Dendritic cell treated with granulocyte-macrophage colony-stimulating factor and Interleukin-4, amounts not matched to agents 40 ng/mL and 50 ng/mL, for 4 days (primary cell): ENCODE data around the gene PECR.
"Not testable (repeated sequence)": the region's sequence is repeated elsewhere in the genome, so short reads cannot be mapped to it uniquely, and the experiment has no call there.

Experiments
- H3K27ac Mint-ChIP-seq: one replicate; pipeline ENCODE4 v1.8.0; 2022; ENCODE audit warnings: mild to moderate bottlenecking, mixed read lengths
- H3K27me3 Mint-ChIP-seq: one replicate; pipeline ENCODE4 v1.8.0; 2022; ENCODE audit warnings: mild to moderate bottlenecking, mixed read lengths
- H3K36me3 Mint-ChIP-seq: one replicate; pipeline ENCODE4 v1.8.0; 2022; ENCODE audit warnings: low read depth, mixed read lengths
- H3K4me1 Mint-ChIP-seq: one replicate; pipeline ENCODE4 v1.8.0; 2022; ENCODE audit warnings: low read depth, mixed read lengths
- H3K4me3 Mint-ChIP-seq: one replicate; pipeline ENCODE4 v1.8.0; 2022; ENCODE audit warnings: mild to moderate bottlenecking, moderate library complexity, mixed read lengths
- H3K9me3 Mint-ChIP-seq: one replicate; pipeline ENCODE4 v1.8.0; 2022; ENCODE audit warnings: mixed read lengths
- intact Hi-C: fragments of 100-400 bp; cut with micrococcal nuclease; formaldehyde crosslinking; loops from one replicate; pipeline ENCODE4 v1.15.0; 2022

Gene PECR

DNA sequence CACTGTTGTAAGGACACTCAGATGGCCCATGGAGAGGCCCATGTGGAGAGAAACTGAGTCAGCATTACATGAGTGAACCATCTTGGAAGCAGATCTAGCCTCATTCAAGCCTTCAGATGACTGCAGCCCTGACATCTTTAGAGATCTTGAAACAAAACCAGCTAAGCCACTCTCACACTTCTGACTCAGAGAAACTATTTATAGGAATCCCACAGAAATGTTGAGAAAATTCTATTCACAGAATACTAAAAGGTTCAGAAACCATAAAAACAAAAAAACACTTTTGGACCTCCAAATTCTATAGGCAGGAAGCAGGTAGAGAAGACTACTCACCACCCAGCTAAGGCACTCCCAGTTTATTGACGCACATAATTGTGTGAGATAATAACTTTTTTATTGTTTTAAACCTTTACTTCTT, 8.8 kb upstream of the PECR start:
- Mint-ChIP-seq H3K4me1 (peaks cover 6% of the 10 kb centered on the region), H3K36me3 (no peaks in the 10 kb centered on the region), H3K4me3 (no peak overlapping the region), H3K9me3 (no peaks in the 10 kb centered on the region), H3K27me3 (peaks cover 3% of the 10 kb centered on the region), H3K27ac (no peak overlapping the region)
- intact Hi-C loops, result no loop called here

DNA sequence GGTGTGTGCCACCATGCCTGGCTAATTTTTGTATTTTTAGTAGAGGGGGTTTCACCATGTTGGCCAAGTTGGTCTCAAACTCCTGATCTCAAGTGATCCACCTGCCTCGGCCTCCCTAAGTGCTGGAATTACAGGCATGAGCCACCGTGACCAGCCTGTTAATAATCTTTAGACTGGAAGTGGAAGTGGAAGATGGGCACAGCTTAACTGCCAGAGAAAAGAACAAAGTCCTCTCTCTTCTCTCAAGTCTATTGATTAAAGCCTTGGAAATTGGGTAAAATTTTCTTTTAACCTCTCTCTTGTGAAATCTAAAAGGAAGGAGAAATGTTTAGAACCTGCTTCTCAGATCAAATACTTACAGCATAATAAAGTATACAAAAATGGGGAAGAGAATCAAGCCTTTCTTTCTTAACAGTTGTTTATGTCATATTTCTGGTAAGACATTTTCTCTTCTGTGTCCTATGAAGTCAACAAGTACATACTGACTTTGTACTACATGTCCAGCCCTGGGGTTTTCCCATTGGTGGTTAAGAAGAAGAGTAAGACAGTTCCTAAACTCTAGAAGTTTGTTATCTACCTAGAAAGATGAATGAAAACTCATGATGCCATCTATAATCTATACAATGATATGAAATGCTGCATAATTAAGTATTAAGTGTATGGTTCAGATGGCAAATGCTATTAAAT, 4.7 kb upstream of the PECR start:
- H3K4me3 Mint-ChIP-seq, result no peak overlapping the region
- intact Hi-C loops, result no loop called here
- peaks cover 7% of the 10 kb centered on the region for H3K36me3 Mint-ChIP-seq
- no peaks in the 10 kb centered on the region for H3K9me3 Mint-ChIP-seq
- H3K27ac Mint-ChIP-seq, result no peak overlapping the region
- H3K27me3 Mint-ChIP-seq, result peaks cover 8% of the 10 kb centered on the region
- peaks cover 30% of the 10 kb centered on the region for H3K4me1 Mint-ChIP-seq

DNA sequence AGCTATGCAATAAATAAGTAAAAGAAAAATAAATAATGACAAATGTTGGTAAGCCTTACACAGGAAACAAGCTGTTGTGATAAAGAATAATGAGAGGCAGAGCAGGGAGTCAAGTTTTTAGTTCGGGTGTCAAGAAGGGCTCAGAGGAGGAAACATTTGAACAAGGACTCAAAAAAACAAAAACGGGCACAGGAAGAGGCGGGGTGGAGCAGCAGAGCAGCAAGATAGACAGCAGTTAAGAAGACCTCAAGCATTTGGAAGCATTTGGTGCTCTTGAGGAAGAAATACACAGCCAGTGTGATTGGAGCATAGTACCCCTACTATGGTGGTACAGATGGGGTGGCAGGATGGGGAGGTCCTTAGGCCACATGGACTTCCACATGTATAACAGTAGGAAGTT, 2.9 kb upstream of the PECR start:
- H3K36me3 Mint-ChIP-seq, result peaks cover 9% of the 10 kb centered on the region
- H3K4me3 Mint-ChIP-seq, result no peak overlapping the region
- H3K4me1 Mint-ChIP-seq, result peaks cover 27% of the 10 kb centered on the region
- no peaks in the 10 kb centered on the region for H3K9me3 Mint-ChIP-seq
- intact Hi-C loops, result no loop called here
- H3K27ac Mint-ChIP-seq, result peak overlapping the region; percentile 17
- H3K27me3 Mint-ChIP-seq, result peaks cover 8% of the 10 kb centered on the region

DNA sequence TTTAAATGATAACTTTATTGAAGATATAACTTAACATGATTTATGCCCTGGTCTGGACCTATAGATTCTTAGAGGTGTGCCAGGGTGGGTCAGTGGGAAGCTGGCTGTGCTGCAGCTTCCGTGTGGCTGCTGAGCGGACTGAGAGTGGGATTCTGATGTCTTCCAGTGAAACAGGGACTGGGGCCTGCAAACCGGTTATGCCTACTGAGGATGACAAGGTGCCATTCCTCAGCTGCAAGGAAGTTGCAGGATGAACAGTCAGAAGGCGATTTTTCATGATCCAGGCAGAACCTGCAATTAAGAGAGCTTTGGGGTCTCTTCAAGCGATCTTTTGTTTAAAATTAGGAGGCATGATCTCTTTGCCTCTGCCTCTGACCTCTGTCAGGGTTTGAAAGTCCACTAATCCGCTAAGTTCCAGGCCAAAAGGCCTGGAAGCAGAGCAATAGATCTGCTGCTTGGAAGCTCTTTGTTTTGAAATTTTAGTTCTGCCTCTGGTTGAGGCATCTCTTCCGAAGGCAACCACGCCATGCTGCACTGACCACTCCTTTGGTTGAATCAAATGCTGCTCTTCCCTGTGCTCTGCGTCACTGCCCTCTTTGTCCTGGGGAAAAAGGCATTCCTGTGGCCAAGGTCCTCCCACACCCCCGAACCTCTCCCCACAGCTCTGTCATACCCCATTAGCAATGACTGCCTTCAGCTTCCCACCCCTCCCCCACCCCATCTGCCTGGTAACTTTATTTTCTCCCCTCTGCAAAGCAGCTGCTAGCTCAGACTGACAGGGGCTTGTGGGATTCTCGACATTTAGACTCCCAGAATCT, 2.1 kb upstream of the PECR start:
- peaks cover 27% of the 10 kb centered on the region for H3K4me1 Mint-ChIP-seq
- no peak overlapping the region for H3K4me3 Mint-ChIP-seq

DNA sequence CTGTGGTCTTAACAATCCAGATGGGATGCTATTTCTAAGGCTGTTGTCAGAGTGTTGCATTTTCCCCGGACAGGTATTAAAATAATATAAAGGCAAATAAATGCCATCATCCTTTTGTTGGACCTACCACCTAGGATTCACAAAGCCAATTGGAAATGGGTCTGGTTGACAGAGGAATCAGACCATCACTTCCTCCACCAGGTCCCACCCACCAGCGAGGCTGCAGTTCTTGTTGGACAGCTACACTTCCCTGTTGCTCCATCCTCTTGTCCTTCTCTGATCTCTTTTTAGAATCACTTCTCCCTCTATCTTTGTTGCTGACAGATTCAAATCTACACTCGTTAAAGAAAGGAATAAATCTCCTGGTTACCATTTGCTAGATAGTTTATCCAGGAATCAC, 1.2 kb upstream of the PECR start:
- peaks cover 8% of the 10 kb centered on the region for H3K27me3 Mint-ChIP-seq
- intact Hi-C loops, result no loop called here
- peaks cover 27% of the 10 kb centered on the region for H3K4me1 Mint-ChIP-seq

More for the DNA sequence above, 2.1 kb upstream of the PECR start:
- H3K9me3 Mint-ChIP-seq, result no peaks in the 10 kb centered on the region
- intact Hi-C loops, result no loop called here
- peaks cover 8% of the 10 kb centered on the region for H3K27me3 Mint-ChIP-seq
- H3K36me3 Mint-ChIP-seq, result peaks cover 9% of the 10 kb centered on the region
- no peak overlapping the region for H3K27ac Mint-ChIP-seq

DNA sequence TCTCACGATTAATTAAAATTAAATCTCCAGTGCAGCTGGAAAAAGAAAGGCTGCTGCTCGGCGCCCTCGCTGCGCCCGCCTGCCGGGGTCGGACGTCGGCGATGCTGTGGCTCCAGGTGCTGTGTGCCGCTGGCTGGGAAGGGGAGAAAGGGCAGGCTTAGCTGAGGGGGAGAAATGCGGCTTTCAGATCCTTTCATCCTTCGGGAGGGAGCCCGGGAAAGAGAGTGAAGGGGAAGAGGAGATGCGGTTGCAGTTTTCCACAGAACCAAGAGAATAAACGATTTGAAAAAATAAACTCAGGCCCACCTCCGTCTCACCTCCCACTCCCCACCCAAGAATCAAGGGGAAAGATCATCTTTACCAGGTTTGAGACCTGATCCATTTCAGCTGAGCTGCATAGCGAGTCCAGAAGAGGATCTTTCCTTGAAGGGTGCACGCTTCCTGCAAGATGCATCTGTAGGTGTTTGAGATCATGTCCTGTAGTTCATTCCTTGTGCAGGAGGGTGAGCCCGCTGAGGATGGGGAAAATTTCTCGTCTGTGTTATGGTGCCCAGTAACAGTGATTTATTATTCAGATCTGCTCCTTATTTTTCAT, 605 bp upstream of the PECR start:
- intact Hi-C loops, result no loop called here
- H3K9me3 Mint-ChIP-seq, result no peaks in the 10 kb centered on the region
- peaks cover 9% of the 10 kb centered on the region for H3K36me3 Mint-ChIP-seq
- H3K27me3 Mint-ChIP-seq, result peaks cover 8% of the 10 kb centered on the region
- peaks cover 27% of the 10 kb centered on the region for H3K4me1 Mint-ChIP-seq
- H3K27ac Mint-ChIP-seq, result peak overlapping the region; percentile 77
- H3K4me3 Mint-ChIP-seq, result peak overlapping the region; percentile 91

More for the DNA sequence above, 1.2 kb upstream of the PECR start:
- H3K4me3 Mint-ChIP-seq, result no peak overlapping the region
- no peak overlapping the region for H3K27ac Mint-ChIP-seq
- H3K9me3 Mint-ChIP-seq, result no peaks in the 10 kb centered on the region
- H3K36me3 Mint-ChIP-seq, result peaks cover 9% of the 10 kb centered on the region

DNA sequence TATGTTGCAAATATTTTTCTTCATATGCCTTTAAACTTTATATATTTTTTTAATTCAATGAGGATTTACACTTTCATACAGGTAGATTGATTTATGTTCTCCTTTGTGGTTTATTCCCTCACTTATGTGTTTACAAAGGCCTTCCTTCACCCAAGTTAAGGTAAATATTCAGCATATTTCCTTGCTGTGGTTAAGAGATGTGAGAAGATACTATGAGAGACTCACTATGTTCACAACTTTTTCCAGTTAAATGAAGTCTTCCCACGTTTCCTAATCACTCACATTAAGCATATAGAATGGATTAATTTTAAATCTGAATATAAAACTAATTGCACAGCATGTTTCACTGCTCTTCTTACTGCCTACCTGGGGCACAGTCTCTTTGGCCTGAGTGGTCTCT, 597 bp downstream of the PECR start:
- Mint-ChIP-seq H3K36me3 (peaks cover 9% of the 10 kb centered on the region), H3K4me1 (peaks cover 27% of the 10 kb centered on the region), H3K4me3 (peak overlapping the region; percentile 91), H3K27ac (peak overlapping the region; percentile 77), H3K27me3 (peaks cover 8% of the 10 kb centered on the region), H3K9me3 (no peaks in the 10 kb centered on the region)
- intact Hi-C loops, result loop anchor here (2.0 kb wide), 1 partner anchor 26 kb away; no protein-coding TSS in a partner anchor

DNA sequence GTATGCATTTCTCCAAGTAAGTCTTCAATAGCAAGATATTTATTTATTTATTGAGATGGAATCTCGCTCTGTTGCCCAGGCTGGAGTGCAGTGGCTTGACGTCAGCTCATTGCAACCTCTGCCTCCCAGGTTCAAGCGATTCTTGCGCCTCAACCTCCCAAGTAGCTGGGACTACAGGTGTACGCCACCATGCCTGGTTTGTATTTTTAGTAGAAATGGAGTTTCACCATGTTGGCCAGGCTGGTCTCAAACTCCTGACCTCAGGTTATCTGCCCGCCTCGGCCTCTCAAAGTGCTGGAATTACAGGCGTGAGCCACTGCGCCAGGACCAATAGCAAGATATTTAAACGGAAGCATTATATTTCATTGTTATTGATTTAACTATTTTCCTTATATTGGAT, 1.6 kb downstream of the PECR start:
- intact Hi-C loops, result loop anchor here (2.0 kb wide), 1 partner anchor 27 kb away; no protein-coding TSS in a partner anchor
- H3K36me3 Mint-ChIP-seq, H3K27me3 Mint-ChIP-seq, H3K4me3 Mint-ChIP-seq, H3K27ac Mint-ChIP-seq, H3K9me3 Mint-ChIP-seq: not testable (repeated sequence)
- peaks cover 27% of the 10 kb centered on the region for H3K4me1 Mint-ChIP-seq

DNA sequence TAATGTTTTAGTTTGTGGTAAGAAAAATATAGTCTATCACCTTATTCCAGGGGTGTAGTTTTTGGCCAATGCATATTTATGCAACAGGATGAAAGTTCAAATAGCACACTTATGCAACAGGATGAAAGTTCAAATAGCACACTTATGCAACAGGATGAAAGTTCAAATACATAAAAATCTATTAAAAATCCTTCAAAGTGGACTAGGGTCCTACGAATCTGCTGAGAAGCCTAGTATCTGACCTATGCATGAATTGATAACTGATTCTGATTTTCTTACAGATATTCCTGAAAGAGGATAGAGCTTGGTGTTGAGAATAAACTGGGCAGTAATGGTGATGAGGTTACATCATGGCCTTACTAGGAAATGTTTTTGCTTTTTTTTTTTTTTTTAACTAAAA, 2.8 kb downstream of the PECR start:
- peaks cover 22% of the 10 kb centered on the region for H3K4me1 Mint-ChIP-seq

DNA sequence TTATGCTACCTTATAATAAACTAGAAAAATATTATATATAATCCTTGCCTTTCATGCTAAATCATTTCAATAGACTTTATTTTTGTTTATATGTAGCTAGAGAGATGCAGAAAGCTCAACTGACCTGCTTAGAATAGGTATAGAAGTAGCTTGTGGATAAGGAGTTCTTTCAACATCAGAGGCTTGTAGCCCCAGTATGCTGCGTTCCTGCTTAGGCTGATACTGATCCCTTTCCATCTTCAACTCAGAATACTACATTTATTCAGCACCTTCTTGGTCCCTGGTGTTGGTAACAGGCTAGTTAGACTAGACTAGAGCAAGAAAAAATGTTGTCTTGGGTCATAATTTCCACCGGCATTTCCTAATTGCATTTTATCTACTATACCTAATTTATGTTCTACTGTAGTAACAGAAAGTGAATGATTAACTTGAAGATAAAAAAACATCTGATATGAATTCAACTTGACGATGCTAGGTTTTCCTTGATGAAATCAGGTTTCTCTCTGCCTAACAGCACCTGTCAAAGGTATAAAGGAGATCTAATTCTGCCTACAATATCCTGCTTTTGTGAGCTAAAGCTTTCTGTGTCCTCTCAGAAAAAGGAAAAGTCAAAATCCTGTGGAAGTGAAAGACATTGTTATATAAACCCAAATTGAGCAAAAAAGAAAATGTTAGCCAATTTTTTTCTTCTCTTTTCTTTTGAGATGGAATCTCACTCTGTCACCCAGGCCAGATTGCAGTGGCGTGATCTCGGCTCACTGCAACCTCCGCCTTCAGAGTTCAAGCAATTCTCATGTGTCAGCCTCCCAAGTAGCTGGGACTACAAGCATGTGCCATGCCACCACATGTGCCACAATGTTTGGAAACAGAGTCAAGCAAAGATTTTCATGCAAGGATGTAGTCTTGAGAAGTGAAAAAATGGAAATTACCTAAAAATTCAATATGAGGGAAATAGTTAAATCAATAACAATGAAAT, 5.8 kb downstream of the PECR start:
- Mint-ChIP-seq H3K4me3 (no peak overlapping the region), H3K4me1 (peaks cover 6% of the 10 kb centered on the region), H3K36me3 (no peaks in the 10 kb centered on the region), H3K9me3 (no peaks in the 10 kb centered on the region), H3K27me3 (no peaks in the 10 kb centered on the region), H3K27ac (no peak overlapping the region)
- intact Hi-C loops, result no loop called here

More for the DNA sequence above, 2.8 kb downstream of the PECR start:
- H3K9me3 Mint-ChIP-seq, result no peaks in the 10 kb centered on the region
- no peak overlapping the region for H3K27ac Mint-ChIP-seq
- peaks cover 9% of the 10 kb centered on the region for H3K36me3 Mint-ChIP-seq
- H3K27me3 Mint-ChIP-seq, result peaks cover 8% of the 10 kb centered on the region
- intact Hi-C loops, result no loop called here
- no peak overlapping the region for H3K4me3 Mint-ChIP-seq

DNA sequence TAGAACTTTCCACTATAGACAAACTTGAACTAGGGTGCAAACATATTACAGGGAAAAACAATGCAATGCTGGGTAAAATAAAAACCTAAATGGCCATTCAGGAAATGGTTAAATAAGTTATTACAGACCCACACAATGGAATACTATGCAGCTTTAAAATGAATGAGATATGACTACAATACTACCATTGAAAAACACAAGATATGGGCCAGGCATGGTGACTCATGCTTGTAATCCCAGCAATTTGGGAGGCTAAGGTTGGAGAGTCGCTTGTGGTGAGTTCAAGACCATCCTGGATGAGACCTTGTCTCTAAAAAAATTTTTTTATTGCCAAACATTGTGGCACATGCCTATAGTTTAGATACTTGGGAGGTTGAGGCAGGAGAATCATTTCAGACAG, 6.8 kb downstream of the PECR start:
- no peak overlapping the region for H3K4me3 Mint-ChIP-seq
- peaks cover 6% of the 10 kb centered on the region for H3K4me1 Mint-ChIP-seq
- no peak overlapping the region for H3K27ac Mint-ChIP-seq
- intact Hi-C loops, result no loop called here
- H3K27me3 Mint-ChIP-seq, result no peaks in the 10 kb centered on the region
- no peaks in the 10 kb centered on the region for H3K9me3 Mint-ChIP-seq
- H3K36me3 Mint-ChIP-seq, result no peaks in the 10 kb centered on the region

DNA sequence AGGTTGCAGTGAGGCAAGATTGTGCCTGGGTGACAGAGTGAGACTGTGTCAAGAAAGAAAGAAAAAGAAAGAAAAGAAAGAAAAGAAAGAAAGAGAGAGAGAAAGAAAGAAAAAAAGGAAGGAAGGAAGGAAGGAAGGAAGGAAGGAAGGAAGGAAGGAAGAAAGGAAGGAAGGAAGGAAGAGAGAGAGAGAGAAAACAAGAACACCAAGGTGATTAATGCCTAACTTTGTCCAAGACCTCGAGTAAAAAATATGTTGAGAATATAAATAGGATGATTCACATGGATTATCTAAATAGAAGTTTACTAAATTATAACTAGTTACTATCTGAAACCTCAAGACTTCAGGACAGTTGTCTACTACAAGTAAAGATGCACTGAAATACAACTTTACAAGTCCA, 7.2 kb downstream of the PECR start:
- Mint-ChIP-seq H3K36me3 (no peaks in the 10 kb centered on the region), H3K4me3 (no peak overlapping the region), H3K9me3 (no peaks in the 10 kb centered on the region), H3K27me3 (no peaks in the 10 kb centered on the region), H3K4me1 (peaks cover 6% of the 10 kb centered on the region), H3K27ac (no peak overlapping the region)
- intact Hi-C loops, result no loop called here

DNA sequence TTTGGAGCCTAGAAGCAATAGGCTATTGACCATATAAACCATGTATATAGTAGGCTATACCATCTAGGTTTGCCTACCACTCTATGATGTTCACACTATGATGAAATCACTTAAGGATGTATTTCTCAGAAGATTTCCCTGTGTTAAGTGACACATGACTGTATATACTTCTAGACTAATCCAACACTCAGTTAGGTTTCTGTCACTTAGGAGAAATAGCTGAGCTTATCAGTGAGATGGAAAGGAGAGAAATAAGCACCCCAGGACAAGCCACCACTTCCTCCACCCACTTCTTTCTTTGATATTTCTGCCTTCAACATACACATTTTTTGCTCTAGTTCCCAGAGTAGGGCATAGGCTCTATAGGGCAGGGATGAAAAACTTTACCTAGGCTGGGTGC, 7.8 kb downstream of the PECR start:
- Mint-ChIP-seq H3K4me1 (peaks cover 6% of the 10 kb centered on the region), H3K4me3 (no peak overlapping the region), H3K36me3 (no peaks in the 10 kb centered on the region), H3K9me3 (no peaks in the 10 kb centered on the region), H3K27ac (no peak overlapping the region), H3K27me3 (no peaks in the 10 kb centered on the region)
- intact Hi-C loops, result no loop called here
